GM18498 (cell line): ENCODE results near the gene HDAC7.

ENCODE experiments used
- ATAC-seq: cut with Tn5 transposase; IDR thresholded peaks from one replicate; pipeline ENCODE4 v1.9.1; 2021; ENCODE audit warnings: mild to moderate bottlenecking, moderate library complexity; ENCODE audit not compliant: unreplicated experiment

HDAC7 gene

DNA sequence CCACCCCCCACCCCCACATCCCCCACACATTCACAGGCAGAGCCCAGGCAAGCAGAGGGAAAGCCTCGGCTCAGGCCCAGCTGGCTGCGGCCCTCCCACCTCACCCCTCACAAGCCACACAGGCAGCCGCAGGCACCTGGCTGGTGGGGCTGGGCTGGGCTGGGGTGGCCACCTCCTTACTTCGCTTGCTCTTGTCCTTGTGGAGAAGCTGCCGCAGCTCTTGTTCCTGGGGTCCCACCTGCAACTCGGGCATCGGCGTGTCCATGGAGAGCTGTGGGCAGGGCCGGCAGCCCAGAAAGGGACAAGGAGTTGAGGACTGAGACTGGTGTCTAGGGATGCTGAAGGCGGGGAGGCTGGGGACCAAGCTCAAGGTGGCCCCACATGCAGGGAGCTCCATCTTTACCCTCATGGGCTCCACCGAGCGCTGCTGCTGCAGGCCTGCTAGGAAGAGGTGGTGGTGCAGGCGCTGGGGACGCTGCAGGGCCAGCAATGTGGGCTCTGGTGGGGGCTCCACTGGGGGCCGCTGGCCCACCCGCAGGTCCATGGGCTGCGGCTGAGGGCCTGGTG is 21.2 kb downstream of the HDAC7 start:
- no peak for ATAC-seq

DNA sequence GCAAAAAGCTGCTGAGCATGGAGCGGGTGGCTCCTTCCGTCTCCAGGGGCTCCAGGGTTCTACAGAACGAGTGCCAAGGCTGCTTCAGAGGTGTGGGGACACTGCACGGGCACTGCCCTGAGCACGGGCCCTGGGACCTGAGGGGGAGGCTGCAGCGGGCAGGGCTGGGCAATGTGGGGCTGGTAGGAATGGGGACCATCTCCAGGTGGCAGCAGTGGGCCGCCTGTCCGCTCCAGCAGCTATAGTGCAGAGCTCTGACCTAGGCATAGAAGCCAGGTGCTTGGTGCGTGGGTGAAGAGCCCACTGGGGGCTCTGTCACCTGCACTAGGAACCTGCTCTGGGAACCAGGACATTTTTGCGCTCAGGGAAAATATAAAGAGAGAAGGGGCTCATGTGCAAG is 22.3 kb downstream of the HDAC7 start:
- ATAC-seq: no peak

DNA sequence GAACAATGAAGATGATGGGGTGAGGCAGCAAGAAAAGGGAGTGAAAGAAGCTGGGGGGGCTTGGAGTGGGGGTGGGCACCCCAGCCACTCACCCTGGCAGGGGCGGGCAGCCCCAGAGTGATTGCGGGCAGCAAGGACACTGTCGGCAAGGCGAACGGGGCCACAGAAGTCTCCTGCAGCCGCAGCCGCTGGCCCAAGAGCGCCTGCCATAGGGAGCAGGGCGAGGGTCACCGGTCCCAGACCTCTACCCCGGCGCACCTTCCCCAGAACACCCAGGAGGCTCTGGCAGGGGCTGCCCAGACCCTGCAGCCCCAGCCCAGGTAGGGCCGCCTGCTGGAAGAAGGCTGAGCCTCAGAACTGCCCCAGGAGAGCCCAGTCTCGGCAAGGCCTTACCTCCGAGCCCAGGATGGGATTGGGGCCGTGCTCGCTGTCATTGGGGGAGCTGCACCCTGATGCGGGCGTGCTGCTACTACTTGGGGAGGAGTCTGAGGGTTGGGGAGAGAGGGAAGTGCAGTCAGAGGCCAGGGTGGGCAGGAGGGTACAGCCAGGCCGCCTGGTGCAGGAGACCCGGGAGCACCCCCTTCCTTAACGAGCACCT is 23.8 kb downstream of the HDAC7 start:
- no peak for ATAC-seq

DNA sequence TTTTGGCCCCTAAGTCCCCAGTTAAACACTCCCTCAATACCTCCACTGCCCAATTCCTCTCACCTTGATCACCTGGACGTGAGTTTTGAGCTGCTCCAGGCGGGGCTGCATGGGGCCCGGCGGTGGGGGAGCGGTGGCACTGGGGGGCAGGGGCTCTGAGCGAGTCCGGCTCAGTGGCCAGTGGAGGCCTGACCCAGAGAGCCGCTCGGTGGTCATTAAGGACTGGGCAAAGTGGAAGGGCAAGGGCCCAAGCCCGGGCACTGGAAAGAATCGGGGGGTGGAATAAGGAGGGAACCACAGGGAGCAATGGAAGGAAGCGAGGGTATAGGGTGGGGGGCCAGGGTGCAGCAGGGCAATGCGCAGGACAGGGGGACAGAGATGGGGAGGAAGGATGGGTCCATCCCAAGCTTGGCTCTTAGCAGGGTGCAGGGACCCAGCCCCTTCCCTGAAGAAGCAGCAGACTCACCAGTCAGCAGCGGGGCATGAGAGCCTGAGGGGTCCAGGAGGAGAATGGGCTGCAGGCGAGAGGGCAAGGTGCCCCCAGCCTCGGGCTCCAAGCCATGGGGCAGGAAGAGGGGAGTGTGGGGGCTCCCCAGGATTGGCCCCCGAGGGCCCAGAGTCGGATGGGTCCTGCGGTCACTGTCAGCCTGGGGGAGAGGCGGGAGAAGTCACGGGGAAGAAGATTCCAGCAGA is 24.4 kb downstream of the HDAC7 start:
- no peak for ATAC-seq

DNA sequence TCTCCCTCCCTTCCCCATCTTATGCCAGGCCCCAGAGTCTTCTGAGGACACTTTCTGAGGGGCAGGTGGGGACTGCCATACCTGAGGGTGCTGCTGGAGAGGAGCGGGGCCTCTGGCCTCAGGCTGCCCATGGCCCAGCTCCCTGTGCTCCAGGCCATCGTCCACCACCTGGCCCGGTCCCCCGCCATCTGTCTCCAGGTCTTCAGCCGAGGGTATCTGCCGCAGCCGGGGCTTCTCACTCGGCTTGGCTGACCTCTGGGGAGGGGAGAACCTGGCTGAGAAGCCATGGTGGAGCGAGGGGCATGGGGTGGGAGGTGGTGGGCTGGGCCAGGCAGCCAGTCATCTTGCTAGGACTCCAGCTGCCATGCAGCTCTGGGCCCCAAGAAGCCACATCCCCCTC is 25.0 kb downstream of the HDAC7 start:
- ATAC-seq: no peak

DNA sequence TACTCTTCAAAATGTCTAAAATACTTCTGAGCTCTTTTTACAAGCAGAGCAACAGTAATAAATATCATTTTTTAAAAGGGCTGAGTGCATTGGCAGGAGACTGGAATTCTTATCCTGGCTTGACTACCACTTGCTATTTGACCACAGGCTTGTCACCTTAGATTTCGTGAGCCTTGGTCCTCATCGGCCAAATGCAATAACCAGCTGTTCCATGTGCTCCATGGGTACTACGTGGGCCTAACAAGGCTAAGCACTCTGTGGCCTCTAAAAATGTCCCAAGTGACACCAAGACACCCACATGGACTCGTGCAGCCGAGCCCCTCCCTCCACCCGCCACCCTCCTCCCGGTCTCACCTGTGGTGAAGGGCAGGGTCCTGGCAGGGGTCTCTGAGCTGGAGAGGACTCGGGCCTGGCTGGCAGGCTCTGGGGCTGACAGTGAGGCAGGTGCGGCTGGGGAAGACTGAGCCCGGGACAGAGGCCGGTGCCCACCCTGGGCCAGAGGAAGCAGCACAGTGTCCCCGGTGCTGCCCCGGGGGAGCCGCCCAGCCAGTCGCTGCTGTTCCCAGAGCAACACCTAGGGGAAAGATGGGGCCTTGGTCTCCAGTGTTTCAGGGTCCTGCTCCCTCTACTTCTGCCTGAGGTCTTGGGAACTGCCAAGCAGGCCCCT is 26.6 kb downstream of the HDAC7 start:
- ATAC-seq: no peak

DNA sequence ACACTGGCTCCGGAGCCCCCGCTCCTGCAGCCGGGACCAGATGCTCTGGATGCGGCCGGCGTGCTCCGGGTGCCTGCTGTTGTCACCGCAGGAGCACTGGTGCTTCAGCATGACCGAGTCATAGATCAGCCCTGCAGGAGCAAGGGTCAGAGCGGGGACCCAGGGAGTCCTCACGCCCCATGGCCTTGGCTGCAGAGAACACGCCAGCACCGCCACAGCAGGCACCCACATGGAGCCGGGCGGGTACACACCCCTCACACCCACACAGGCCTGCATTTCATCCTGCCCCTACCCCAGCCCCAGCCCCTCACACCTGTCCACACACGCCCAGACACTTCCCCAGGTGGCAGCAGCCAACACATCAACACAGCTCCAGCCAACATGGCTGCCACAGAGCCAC is 27.8 kb downstream of the HDAC7 start:
- ATAC-seq: no peak

DNA sequence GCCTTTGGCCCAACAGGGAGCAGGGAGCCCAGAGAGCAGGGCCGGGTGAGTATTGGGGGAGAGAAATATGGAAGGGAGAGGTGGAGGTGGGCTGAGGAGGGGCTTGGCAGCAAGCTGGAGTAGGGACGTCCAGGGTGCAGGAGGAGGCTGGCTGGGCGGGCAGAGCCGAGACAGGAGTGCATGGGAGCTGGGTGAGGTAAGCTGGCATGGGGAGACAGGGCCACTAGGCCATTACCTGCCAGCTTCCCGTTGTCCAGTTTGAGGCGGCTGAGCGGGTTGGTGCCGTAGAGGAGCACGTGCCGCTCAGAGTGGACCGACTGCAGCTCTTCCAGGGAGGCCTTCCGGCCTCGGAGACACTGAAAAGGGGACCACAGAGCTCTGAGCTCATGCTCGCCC is 28.4 kb downstream of the HDAC7 start:
- no peak for ATAC-seq

DNA sequence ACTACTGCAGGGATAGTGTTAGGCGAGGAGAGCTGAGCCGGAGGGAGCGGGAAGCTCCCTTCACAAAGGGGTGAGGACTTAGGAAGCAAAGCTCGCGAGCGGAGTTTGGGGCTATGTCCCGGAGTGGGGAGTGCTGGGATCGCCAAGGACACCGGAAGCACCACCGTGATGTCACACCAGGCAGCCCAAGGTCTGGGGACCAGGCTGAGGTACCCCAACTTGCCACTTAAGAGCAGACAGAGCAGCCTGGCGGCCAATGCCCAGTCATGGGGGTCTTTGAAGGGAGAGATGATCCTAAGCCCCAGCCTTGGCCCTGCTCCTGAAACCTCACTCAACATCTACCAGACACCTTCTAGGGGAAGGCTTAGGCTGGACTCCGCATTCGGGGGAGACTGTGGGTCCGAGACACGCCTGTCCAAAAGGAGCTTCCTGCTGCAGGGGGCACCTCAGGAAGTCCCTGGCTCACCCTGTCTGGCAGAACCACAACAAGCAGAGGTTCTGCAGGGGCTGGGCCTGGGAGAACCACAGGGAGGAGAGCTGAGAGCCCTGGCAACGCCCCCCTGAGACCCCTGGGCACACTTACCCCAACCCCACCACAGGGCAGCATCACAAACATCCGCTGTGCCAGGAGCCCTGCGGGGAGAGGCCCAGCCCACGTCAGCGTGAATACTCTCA is 28.9 kb downstream of the HDAC7 start:
- no peak for ATAC-seq

DNA sequence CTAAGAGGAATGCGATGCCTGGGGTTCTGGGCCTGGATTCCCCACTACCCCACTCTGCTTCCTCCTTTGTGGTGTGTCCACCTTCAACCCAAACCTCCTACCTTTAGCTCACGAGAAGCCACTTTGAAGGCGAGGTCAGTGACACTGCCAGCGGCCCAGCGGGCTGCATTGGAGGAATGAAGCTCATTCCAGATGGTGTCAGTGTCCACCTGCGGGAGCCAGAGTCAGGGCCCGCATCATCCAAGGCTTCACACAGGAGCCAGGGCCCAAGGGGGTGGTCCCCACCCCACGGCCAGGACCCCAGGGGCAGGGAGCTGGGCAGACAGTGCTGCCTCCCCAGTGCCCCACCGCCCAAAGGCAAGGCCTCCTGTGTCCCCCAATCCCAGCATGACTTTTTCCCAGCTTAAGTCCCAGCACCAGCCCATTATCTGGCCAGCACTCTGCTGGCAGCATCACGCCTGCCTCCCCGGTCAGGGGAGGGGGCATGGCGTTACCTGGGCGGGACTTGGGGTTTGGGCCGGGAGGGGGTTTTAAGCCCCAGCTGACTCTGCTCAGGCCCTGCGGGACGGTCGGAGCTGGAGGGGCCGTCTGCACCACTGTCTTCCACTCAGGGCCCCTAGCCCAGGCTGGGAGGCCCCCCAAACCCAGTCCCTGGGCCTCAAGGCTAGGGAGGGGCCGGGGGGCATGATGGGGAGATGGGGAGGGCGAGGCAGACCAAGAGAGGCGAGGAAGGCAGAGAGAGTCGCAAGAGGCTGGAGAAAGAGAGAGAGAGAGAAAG is 29.8 kb downstream of the HDAC7 start:
- ATAC-seq: no peak

DNA sequence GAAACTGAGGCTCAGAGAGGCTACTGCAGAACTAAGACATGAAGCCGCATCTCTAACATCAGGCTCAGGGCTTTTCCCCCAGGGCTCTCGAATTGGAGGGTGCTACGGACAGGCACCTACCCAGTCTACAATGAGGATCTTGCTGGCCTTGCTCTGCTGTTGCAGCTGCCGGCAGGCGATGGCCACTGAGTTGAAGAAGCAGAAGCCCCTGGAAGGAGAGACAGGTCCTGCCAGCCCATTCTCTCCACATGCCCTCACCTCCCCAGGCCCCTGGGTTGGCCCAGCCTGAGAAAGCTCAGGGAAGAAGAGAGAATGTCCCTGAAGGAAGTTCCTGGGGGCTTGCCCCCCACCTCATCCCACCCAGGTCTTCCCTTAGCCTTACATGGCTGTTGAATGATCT is 30.6 kb downstream of the HDAC7 start:
- ATAC-seq: no peak

DNA sequence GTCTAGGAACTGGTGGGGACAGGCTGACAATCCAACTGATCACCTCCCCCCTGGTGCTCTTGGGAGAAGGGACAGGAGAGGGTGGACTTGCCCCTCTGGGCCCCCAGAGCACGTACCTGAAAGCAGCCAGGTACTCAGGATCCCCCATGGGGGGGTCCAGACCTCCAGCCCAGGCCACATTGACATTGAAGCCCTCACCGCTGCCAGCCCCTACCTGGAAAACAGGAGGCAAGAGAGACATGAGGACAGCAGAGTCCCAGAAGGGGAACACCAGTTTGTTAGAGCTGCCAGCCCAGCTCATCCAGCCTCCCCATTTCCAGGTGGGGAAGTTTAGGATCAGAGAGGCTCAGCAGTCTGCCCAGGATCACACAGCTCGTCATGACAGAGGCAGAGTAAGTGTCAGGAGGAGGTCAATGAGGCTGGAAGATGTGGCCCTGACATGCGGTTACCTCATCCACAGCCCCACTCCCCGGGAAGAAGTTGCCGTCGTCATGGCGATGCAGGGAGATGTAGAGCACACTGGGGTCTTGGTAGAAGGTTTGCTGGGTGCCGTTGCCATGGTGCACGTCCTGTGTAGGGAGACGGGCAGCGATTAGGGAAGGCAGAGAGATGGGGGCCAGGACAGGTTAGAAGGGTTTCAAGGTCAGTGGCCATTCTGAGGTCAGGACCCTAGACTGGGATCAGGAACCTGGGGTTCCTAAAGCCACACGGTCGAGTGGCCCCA is 31.9 kb downstream of the HDAC7 start:
- ATAC-seq: no peak

DNA sequence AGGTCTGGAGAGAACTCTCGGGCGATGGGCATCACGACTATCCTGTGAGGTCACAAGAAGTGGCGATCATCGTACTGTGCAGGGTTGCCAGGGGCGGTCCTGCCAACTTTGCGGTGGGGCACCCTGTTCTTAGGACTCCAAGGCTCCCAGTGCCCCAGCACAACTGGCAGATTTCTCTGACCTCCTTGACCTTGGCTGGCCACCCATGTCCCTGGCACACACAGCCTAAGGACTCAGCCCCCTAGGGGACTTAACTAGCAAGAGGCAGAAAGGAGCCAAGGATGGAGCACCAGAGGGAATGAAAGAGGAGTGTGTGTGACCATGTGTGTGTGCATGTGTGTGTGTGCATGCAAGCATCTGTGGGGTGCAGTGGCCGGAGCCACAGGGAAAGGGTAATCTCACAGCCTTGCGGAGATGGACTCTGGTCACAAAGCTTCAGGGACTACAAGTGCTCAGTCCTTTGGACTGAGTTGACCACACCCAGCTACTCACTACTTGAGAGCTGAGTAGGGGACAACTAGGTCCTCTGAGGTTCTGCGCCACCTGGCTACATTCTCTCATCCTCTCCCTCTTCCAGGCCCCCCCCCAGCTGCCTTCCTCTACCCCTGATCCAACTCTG is 32.9 kb downstream of the HDAC7 start:
- ATAC-seq: no peak

DNA sequence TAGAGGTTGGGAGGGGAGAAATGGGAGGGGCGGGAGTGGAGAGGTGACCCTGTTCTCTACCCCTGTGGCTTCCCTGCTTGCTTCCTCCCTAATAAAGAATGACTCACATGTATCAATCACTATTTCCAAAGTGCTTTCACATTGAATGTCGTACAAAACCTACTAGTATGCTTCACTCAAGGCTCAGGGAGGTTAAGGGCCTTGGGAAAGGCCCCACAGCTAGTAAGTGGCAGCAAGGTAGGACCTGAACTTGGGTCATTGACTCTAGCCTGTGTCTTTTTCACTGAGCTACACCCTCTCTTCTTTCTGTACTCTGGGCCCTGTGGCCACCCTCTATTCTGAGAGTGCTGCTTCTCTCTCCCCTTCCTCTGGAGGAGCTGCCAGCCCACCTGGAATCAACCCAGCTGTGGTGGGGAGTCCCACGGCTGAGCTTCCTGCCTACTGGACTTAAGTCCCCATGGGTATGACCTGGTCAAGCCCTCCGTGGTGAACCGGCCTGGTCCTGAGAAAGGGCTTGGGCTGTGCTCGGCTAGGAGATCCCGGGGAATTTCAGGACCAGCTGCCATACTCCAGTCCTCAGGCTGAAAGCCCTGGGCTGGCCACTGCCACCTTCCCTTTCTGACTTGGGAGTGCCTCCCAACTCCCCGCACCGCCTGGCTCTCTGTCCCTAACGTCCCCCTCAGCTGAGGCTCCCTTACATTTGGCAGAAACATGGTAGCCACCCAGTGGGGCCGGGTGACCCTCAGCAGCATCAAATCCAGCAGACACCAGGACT is 33.6 kb downstream of the HDAC7 start:
- no peak for ATAC-seq

DNA sequence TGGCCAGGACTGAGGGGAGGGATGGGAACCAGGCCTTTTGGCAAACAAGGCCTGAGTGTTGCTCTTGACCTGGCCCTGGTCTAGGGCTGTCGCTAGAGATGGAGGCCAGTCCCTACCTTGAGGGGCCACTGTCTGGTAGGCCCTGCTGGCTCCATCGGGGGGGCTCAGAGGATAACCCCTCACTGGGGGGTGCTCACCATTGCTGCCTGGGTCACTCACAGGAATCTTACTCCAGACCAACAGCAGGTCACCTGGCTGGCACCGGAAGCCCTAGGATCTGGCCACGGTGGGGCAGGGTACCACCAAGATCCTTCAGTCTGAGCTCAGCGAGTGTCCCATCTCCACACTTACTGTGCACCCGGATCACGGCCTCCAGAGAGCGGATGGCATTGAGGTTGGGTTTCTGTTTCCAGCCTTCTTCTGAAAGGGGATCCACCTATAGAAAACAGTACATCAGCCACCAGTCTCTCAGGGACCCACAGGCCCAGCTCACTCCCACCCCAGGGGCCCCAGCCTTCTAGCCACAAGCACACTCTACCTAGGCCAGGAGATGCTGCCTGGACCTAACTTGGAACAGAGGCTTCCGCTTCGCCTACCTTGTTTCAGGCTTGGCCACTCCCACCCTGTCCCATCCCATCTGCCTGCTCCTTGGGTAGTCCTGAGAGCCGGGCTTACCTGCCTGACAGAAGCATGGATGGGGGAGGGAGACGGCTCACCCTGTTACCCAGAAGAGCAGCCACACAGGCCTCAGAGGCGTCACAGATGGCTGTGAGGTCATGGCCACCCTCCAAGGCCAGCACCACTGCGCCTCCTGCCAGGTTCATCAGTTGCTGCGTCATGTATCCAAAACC is 34.4 kb downstream of the HDAC7 start:
- no peak for ATAC-seq

DNA sequence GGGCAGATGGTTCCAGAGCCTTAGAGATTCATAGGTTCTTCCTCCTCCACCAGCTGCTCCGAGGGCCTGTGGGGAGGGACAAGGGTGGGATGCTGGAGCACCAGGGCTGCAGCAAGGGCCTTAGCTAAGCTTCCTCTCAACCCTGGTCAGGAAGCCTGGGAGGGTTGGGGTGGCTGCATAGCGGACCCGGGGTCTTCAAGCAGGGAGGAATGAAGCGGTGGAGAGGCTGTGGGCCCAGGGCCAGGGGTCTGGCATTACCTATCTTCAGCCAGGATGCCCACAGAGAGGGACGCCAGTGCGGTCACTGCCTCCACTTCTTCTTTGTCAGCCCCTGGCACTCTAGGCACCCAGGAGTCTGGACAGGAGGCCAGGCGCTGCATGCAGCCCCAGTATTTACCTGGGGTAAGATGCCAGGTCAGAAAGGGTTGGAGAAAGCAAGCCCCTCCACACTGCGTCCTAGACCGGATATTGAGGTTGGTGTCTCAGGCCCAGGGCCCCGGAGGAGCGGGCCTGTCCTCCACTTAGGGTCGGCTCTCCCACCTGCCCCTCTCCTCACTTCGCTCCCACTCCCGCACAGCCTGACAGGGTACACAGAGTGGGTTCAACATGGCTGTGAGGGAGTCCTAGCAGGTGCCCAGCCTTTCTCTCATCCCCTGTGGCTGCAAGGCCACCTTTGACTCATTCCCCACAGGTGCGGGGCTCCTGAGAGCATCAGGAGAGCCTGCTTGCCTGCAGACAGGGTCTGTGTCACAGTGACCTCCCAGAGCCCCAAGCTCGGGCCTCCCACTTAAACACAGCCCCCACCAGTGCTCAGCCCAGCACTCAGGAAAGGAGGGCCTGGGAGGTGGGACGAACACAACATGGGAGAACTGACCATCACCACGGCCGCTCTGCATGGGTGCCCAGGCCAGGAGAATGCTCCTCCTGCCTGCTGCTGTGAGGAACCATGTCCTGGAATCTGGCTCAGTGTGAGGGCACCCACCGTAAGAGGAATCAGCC is 35.6 kb downstream of the HDAC7 start:
- ATAC-seq: no peak
